Stomach (tissue), 4 donors: ENCODE measurements around the gene DLGAP1.

Experiments
- CTCF ChIP-seq, 7 experiments: fragments of 450-650 bp in 4 of 7; fragments of 200-600 bp in 3 of 7; sonication (generic) in 3 of 7; IDR thresholded peaks; one replicate each; pipeline ENCODE4 v1.5.1; 2016 to 2019; ENCODE audit warnings: antibody characterized with exemption in 7 of 7, control low read depth in 2 of 7, mild to moderate bottlenecking in 1 of 7
- EP300 ChIP-seq: sonication (generic); formaldehyde crosslinking; IDR thresholded peaks from one replicate; pipeline ENCODE4 v1.6.1; 2017; ENCODE audit warnings: antibody characterized with exemption

DNA sequence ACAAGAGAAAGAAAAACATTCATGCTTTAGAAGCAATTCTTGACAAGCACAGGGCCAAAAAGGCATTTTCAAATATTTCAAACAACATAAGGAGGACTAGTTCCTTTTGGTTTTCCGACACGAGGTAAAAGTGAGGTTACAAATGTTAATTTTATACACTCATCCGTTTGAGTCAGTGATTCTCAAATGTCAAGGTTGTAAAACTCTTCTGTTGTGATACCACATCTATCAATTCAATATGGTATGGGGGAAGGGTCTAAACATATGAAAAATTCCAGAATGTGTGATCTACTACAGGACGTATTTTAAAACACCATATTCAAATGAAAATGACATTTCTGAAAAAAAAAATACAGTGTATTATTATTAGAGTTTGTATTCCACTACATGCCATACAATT lies 952.5 kb downstream of the DLGAP1 start:
- TF ChIP-seq CTCF (IDR thresholded peaks at IDR 0.05) (no peak), EP300 (no peak)
